ENCODE results near the gene CFAP77. TPM values are rescaled to one million over a fixed set of nuclear protein-coding genes. Genes with fewer than 3 reads are reported as not detected.

The CFAP77 gene
- total and polyA plus RNA-seq, 2 of the 13 experiments (the other 11 are each of a cell fraction or from before 2014, with no cell fraction given) = not detected

- no peak overlapping the region for H3K9ac ChIP-seq (ENCODE audit: insufficient read depth, low read depth, low read length)
- WGBS (ENCODE audit: low lambda C conversion rate) = 10% methylated on average over 10 of the region's 15 CpGs
- peaks cover 8 to 77% of the 10 kb centered on the region in 2 experiments; a peak in 4 of 5 replicates for H3K27me3 ChIP-seq (ENCODE audit: control insufficient read depth in 1 of 2, insufficient read depth in 2 of 2, low read length in 2 of 2)
- 0 out of 2 replicates have a peak, but pooled peaks cover 4% of the 10 kb centered on the region for H4K20me1 ChIP-seq (ENCODE audit: insufficient read depth, low read length)
- no peak overlapping the region for H3K4me2 ChIP-seq (ENCODE audit: low read depth, low read length)
- no peak for TF ChIP-seq ZNF616 (CRISPR knock-in tag; IDR thresholded peaks at IDR 0.05; ENCODE audit: low read depth)
- TF ChIP-seq ZNF563 (CRISPR knock-in tag; IDR thresholded peaks at IDR 0.05) = no peak
- no peak for TF ChIP-seq SRY (CRISPR knock-in tag; IDR thresholded peaks at IDR 0.05)
- CTCF ChIA-PET (ENCODE audit: low intra/inter-chr PET ratio, low total read pairs) = no interaction called here
- no peak for DNase-seq (ENCODE audit: low spot score)
- intact Hi-C loops (cut with micrococcal nuclease; ENCODE audit: unreplicated experiment) (no loop called here), in situ Hi-C loops (cut with HindIII; ENCODE audit: extremely low pct_ligation_motif_present, low pct_unique_long_range_greater_than_20kb) (no loop called here)
- H2AFZ ChIP-seq (ENCODE audit: low read length) = no peak overlapping the region
- no peaks in the 10 kb centered on the region for H3K4me1 ChIP-seq (ENCODE audit: insufficient read depth, low read length)
- no peak overlapping the region for H3K4me3 ChIP-seq (replicated peaks in 1 of 3; ENCODE audit: insufficient read depth in 1 of 3, low read depth in 2 of 3, low read length in 3 of 3)
- no peak for ATAC-seq
- no peaks in the 10 kb centered on the region for H3K9me3 ChIP-seq (ENCODE audit: low read length)
- H3K36me3 ChIP-seq (replicated peaks in 1 of 2; ENCODE audit: control insufficient read depth in 1 of 2, insufficient read depth in 2 of 2, low read length in 2 of 2) = no peaks in the 10 kb centered on the region
- BruUV-seq (replicated peaks) = no TSS peak
- POLR2A ChIA-PET = no interaction called here
- no peak for FAIRE-seq
- no peaks in the 10 kb centered on the region for H3K79me2 ChIP-seq (ENCODE audit: insufficient read depth, low read length)
- H3K27ac ChIP-seq (ENCODE audit: extremely low read length, insufficient read depth, low read length) = no peak overlapping the region
Measured at GRCh38 chr9:132513416-132513815, 103.4 kb downstream of the CFAP77 start.

GRCh38 chr9:132514011-132514744, 104.2 kb downstream of the CFAP77 start:
- Histone ChIP-seq H3K4me3 (replicated peaks in 1 of 3; ENCODE audit: insufficient read depth in 1 of 3, low read depth in 2 of 3, low read length in 3 of 3) (no peak overlapping the region), H3K27ac (ENCODE audit: extremely low read length, insufficient read depth, low read length) (no peak overlapping the region), H3K79me2 (ENCODE audit: insufficient read depth, low read length) (no peaks in the 10 kb centered on the region), H3K9ac (ENCODE audit: insufficient read depth, low read depth, low read length) (no peak overlapping the region), H4K20me1 (ENCODE audit: insufficient read depth, low read length) (0 out of 2 replicates have a peak, but pooled peaks cover 2% of the 10 kb centered on the region), H3K9me3 (ENCODE audit: low read length) (no peaks in the 10 kb centered on the region), H3K4me1 (ENCODE audit: insufficient read depth, low read length) (no peaks in the 10 kb centered on the region), H2AFZ (ENCODE audit: low read length) (no peak overlapping the region), H3K27me3 (ENCODE audit: control insufficient read depth in 1 of 2, insufficient read depth in 2 of 2, low read length in 2 of 2) (peaks cover 8 to 75% of the 10 kb centered on the region in 2 experiments; a peak in 4 of 5 replicates), H3K4me2 (ENCODE audit: low read depth, low read length) (no peak overlapping the region), H3K36me3 (replicated peaks in 1 of 2; ENCODE audit: control insufficient read depth in 1 of 2, insufficient read depth in 2 of 2, low read length in 2 of 2) (no peaks in the 10 kb centered on the region)
- intact Hi-C loops (cut with micrococcal nuclease; ENCODE audit: unreplicated experiment) = no loop called here
- in situ Hi-C loops (cut with HindIII; ENCODE audit: extremely low pct_ligation_motif_present, low pct_unique_long_range_greater_than_20kb) = no loop called here
- ChIA-PET POLR2A (no interaction called here), CTCF (ENCODE audit: low intra/inter-chr PET ratio, low total read pairs) (no interaction called here)
- FAIRE-seq (no peak), ATAC-seq (no peak), DNase-seq (ENCODE audit: low spot score) (no peak)
- no peak for TF ChIP-seq ZKSCAN5 (CRISPR knock-in tag; IDR thresholded peaks at IDR 0.05)
- WGBS (ENCODE audit: low lambda C conversion rate) = 28% methylated on average over 14 of the region's 22 CpGs
- BruUV-seq (replicated peaks) = no TSS peak
